SK-N-SH treated with all-trans-retinoic acid at 6 μM for 48 hours (cell line): Measurements from ENCODE around the gene JAM2.
A peak's percentile ranks its signal among the peaks of the same experiment; 100 is the strongest.
"Not testable (repeated sequence)": the region's sequence is repeated elsewhere in the genome, so short reads cannot be mapped to it uniquely, and the experiment has no call there.

ENCODE experiments used
- ATAC-seq: fragments of 200-7000 bp; cut with Tn5 transposase; 3 replicates; pipeline ENCODE4 v1.9.1; 2020; ENCODE audit warnings: mild to moderate bottlenecking, moderate library complexity
- ARNTL ChIP-seq: fragments of 450-650 bp; formaldehyde crosslinking; IDR thresholded peaks from 2 replicates; pipeline ENCODE4 v1.5.0; 2020; ENCODE audit warnings: low read depth, mild to moderate bottlenecking, moderate library complexity, borderline replicate concordance
- BACH2 ChIP-seq: fragments of 250-450 bp; sonication (Bioruptor Pico); IDR thresholded peaks from 2 replicates; pipeline ENCODE4 v1.9.0; 2021; ENCODE audit warnings: mild to moderate bottlenecking, borderline replicate concordance
- CREB5 ChIP-seq: fragments of 250-450 bp; sonication (Bioruptor Pico); IDR thresholded peaks from 2 replicates; pipeline ENCODE4 v1.5.1; 2020; ENCODE audit warnings: low read depth, mild to moderate bottlenecking, moderate library complexity
- CSDC2 ChIP-seq: fragments of 250-450 bp; sonication (Bioruptor Pico); IDR thresholded peaks from 2 replicates; pipeline ENCODE4 v1.5.0; 2020; ENCODE audit warnings: mild to moderate bottlenecking, moderate library complexity
- CSRNP3 ChIP-seq: fragments of 250-450 bp; sonication (Bioruptor Pico); IDR thresholded peaks from 2 replicates; pipeline ENCODE4 v1.5.1; 2021; ENCODE audit warnings: mild to moderate bottlenecking, moderate library complexity
- ESRRG ChIP-seq: fragments of 250-450 bp; sonication (Bioruptor Pico); IDR thresholded peaks from 2 replicates; pipeline ENCODE4 v1.6.1; 2021; ENCODE audit warnings: mild to moderate bottlenecking
- GLIS3 ChIP-seq: fragments of 250-450 bp; sonication (Bioruptor Pico); IDR thresholded peaks from 2 replicates; pipeline ENCODE4 v1.5.0; 2020; ENCODE audit warnings: mild to moderate bottlenecking, moderate library complexity
- ISL1 ChIP-seq: fragments of 250-450 bp; sonication (Bioruptor Pico); IDR thresholded peaks from 2 replicates; pipeline ENCODE4 v2.1.2; 2022; ENCODE audit warnings: mild to moderate bottlenecking, moderate library complexity
- OSR1 ChIP-seq: fragments of 250-450 bp; sonication (Bioruptor Pico); IDR thresholded peaks from 2 replicates; pipeline ENCODE4 v1.8.0; 2022; ENCODE audit warnings: moderate library complexity, mild to moderate bottlenecking, inconsistent platforms
- PATZ1 ChIP-seq: fragments of 250-450 bp; sonication (Bioruptor Pico); IDR thresholded peaks from 2 replicates; pipeline ENCODE4 v1.8.0; 2020; ENCODE audit warnings: mild to moderate bottlenecking, moderate library complexity, borderline replicate concordance
- POU6F1 ChIP-seq: fragments of 250-450 bp; sonication (Bioruptor Pico); IDR thresholded peaks from 2 replicates; pipeline ENCODE4 v1.8.0; 2021; ENCODE audit warnings: low read depth, mild to moderate bottlenecking, moderate library complexity, borderline replicate concordance
- PPARA ChIP-seq: fragments of 250-450 bp; sonication (Bioruptor Pico); IDR thresholded peaks from 2 replicates; pipeline ENCODE4 v1.5.0; 2020; ENCODE audit warnings: mild to moderate bottlenecking, borderline replicate concordance
- SNAI2 ChIP-seq: fragments of 250-450 bp; sonication (Bioruptor Pico); IDR thresholded peaks from 2 replicates; pipeline ENCODE4 v1.5.0; 2020; ENCODE audit warnings: mild to moderate bottlenecking, moderate library complexity
- TCF4 ChIP-seq: fragments of 250-450 bp; sonication (Bioruptor Pico); IDR thresholded peaks from 2 replicates; pipeline ENCODE4 v1.8.0; 2021; ENCODE audit warnings: mild to moderate bottlenecking, moderate library complexity, borderline replicate concordance
- TOX ChIP-seq: fragments of 250-450 bp; sonication (Bioruptor Pico); IDR thresholded peaks from 2 replicates; pipeline ENCODE4 v1.8.0; 2021; ENCODE audit warnings: mild to moderate bottlenecking, moderate library complexity, borderline replicate concordance
- TSHZ2 ChIP-seq: fragments of 250-450 bp; sonication (Bioruptor Pico); IDR thresholded peaks from 2 replicates; pipeline ENCODE4 v1.5.0; 2020; ENCODE audit warnings: mild to moderate bottlenecking, moderate library complexity
- ZC3H10 ChIP-seq: fragments of 250-450 bp; sonication (Bioruptor Pico); IDR thresholded peaks from 2 replicates; pipeline ENCODE4 v1.5.1; 2021; ENCODE audit warnings: mild to moderate bottlenecking, moderate library complexity
- ZFP30 ChIP-seq: fragments of 450-650 bp; formaldehyde crosslinking; IDR thresholded peaks from 2 replicates; pipeline ENCODE4 v1.5.0; 2022; ENCODE audit warnings: mild to moderate bottlenecking, moderate library complexity
- ZNF565 ChIP-seq: fragments of 450-650 bp; formaldehyde crosslinking; conservative IDR thresholded peaks from 2 replicates; pipeline ENCODE4 v1.5.0; 2020; ENCODE audit warnings: low read depth, mild to moderate bottlenecking, moderate library complexity
- ZNF70 ChIP-seq: fragments of 450-650 bp; formaldehyde crosslinking; IDR thresholded peaks from 2 replicates; pipeline ENCODE4 v1.5.0; 2020; ENCODE audit warnings: mild to moderate bottlenecking, moderate library complexity
- ZNF8 ChIP-seq: fragments of 450-650 bp; formaldehyde crosslinking; IDR thresholded peaks from 2 replicates; pipeline ENCODE4 v1.5.0; 2020; ENCODE audit warnings: mild to moderate bottlenecking, moderate library complexity

JAM2 gene

GRCh38 chr21:25709684-25710265 lies 70.7 kb downstream of the JAM2 start:
- TF ChIP-seq PATZ1 (CRISPR knock-in tag) (no peak), ZC3H10 (no peak), GLIS3 (CRISPR knock-in tag) (no peak), SNAI2 (CRISPR knock-in tag) (no peak), TOX (CRISPR knock-in tag) (no peak), POU6F1 (no peak), CREB5 (no peak), BACH2 (no peak), TSHZ2 (CRISPR knock-in tag) (no peak), CSRNP3 (no peak), ESRRG (CRISPR knock-in tag) (no peak), ARNTL (no peak), OSR1 (CRISPR knock-in tag) (no peak)
- ATAC-seq = no peak

- no peak for TF ChIP-seq GLIS3 (CRISPR knock-in tag)
- TF ChIP-seq, all 23 proteins: peak for 0
Observed at GRCh38 chr21:25710550-25710949, 71.5 kb downstream of the JAM2 start.

GRCh38 chr21:25714066-25714465 lies 75.0 kb downstream of the JAM2 start:
- not testable (repeated sequence) for ATAC-seq

More at GRCh38 chr21:25710550-25710949, 71.5 kb downstream of the JAM2 start:
- ATAC-seq = no peak

- ATAC-seq = peak; percentile 36; the same call in 1 of the 3 replicates
- TF ChIP-seq SNAI2 (CRISPR knock-in tag) (no peak), ARNTL (no peak), CSDC2 (CRISPR knock-in tag) (no peak), ZNF565 (CRISPR knock-in tag) (no peak), CREB5 (no peak), BACH2 (no peak), ZNF70 (no peak), ISL1 (no peak), TCF4 (CRISPR knock-in tag) (no peak), ZFP30 (CRISPR knock-in tag) (no peak), OSR1 (CRISPR knock-in tag) (no peak), POU6F1 (no peak), PATZ1 (CRISPR knock-in tag) (no peak), TOX (CRISPR knock-in tag) (no peak), GLIS3 (CRISPR knock-in tag) (no peak), ZNF8 (CRISPR knock-in tag) (no peak), PPARA (no peak)
Observed at GRCh38 chr21:25717491-25718147, 78.6 kb downstream of the JAM2 start.
